ENCODE results near the gene CCDC154. TPM values are rescaled to one million over a fixed set of nuclear protein-coding genes. Genes with fewer than 3 reads are reported as not detected.

The CCDC154 gene
- total RNA-seq, 2 experiments from 2014 or later: 1.5 to 3.0 TPM

DNA sequence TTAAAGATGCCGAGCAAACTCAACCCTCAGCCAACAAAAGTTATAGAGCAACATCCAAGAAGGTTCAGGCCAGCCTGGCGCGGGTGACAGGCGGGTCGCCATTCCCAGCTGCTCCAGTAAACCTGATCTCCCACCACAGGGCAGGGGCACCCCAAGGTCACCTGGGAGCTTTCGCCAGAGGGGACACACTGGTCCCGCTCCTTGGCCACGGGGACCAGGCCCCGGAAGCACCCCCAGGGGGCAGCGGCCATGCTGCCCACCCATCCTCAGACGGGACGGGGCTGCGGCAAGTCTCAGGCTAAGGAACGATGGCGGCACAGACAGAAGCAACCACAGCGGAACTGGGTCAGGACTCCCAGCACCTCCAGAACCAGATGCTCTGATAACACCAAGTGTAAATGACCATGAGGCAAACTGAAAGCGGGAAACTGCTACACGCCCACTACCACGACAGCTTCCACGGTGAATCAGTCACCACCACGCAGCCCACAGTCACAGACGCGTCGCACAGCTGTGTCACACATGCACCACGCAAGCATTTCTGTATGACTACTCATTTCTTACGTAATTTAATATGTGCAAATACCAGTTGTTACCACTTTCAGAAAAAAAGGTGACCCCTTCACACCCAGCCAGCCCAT is 14.1 kb upstream of the CCDC154 start:
- Mint-ChIP-seq H3K9me3 (no peaks in the 10 kb centered on the region), H3K4me3 (no peak overlapping the region), H3K27ac (no peak overlapping the region), H3K36me3 (peaks cover 1% of the 10 kb centered on the region), H3K4me1 (ENCODE audit: low read depth) (peaks cover 14% of the 10 kb centered on the region), H3K27me3 (no peaks in the 10 kb centered on the region)
- CTCF ChIA-PET: interaction anchor here (0.6 kb wide), 1 partner anchor 18 kb away, joined by 4 read pairs; no protein-coding TSS in a partner anchor
- POLR2A ChIA-PET: no interaction called here
- intact Hi-C loops (cut with micrococcal nuclease): no loop called here
- DNase-seq: peak; percentile 64

DNA sequence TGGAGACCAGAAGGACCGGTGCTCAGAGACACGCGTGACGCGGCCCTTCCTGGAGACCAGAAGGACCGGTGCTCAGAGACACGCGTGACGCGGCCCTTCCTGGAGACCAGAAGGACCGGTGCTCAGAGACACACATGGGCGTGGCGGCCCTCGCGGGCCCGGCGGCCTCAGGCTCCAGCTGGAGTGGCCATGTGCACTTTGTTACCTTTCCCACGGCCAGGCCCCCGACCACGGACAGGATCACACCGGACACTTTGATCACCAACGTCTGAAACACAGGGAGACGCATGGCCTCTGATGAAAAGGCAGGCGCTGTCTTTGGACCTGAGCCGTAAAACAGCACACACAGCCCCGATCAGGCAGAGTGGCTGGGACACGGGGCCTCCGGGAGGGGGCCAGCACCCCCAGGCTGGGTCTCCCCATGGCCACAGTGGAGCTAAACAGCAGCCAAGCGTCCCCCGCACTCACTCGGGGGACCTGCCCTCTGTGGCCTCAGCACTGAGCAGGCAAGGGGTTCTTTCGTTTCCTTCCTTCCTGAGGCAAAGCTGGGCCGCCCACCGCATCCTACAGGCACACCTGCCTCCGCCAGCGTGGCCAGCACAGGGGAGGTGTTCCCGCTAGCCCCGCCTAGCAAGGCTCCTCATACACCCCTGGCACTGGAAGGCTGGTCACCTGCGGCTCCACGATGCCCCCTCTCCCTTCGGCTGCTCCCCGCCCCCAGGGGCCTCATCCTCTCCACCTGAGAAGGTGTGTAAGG is 13.3 kb upstream of the CCDC154 start:
- CTCF ChIA-PET: no interaction called here
- POLR2A ChIA-PET: no interaction called here
- peaks cover 1% of the 10 kb centered on the region for H3K36me3 Mint-ChIP-seq
- DNase-seq: no peak
- H3K27ac Mint-ChIP-seq: no peak overlapping the region
- intact Hi-C loops (cut with micrococcal nuclease): no loop called here
- no peak overlapping the region for H3K4me3 Mint-ChIP-seq
- peaks cover 14% of the 10 kb centered on the region for H3K4me1 Mint-ChIP-seq (ENCODE audit: low read depth)
- no peaks in the 10 kb centered on the region for H3K27me3 Mint-ChIP-seq
- H3K9me3 Mint-ChIP-seq: no peaks in the 10 kb centered on the region

- no peak overlapping the region for H3K4me3 Mint-ChIP-seq
- intact Hi-C loops (cut with micrococcal nuclease): no loop called here
- H3K4me1 Mint-ChIP-seq (ENCODE audit: low read depth): peaks cover 14% of the 10 kb centered on the region
- no peaks in the 10 kb centered on the region for H3K9me3 Mint-ChIP-seq
- DNase-seq: no peak
- ChIA-PET CTCF (no interaction called here), POLR2A (no interaction called here)
- H3K36me3 Mint-ChIP-seq: no peaks in the 10 kb centered on the region
- no peak overlapping the region for H3K27ac Mint-ChIP-seq
- H3K27me3 Mint-ChIP-seq: no peaks in the 10 kb centered on the region
Observed at GRCh38 chr16:1456951-1457350, 12.6 kb upstream of the CCDC154 start.

DNA sequence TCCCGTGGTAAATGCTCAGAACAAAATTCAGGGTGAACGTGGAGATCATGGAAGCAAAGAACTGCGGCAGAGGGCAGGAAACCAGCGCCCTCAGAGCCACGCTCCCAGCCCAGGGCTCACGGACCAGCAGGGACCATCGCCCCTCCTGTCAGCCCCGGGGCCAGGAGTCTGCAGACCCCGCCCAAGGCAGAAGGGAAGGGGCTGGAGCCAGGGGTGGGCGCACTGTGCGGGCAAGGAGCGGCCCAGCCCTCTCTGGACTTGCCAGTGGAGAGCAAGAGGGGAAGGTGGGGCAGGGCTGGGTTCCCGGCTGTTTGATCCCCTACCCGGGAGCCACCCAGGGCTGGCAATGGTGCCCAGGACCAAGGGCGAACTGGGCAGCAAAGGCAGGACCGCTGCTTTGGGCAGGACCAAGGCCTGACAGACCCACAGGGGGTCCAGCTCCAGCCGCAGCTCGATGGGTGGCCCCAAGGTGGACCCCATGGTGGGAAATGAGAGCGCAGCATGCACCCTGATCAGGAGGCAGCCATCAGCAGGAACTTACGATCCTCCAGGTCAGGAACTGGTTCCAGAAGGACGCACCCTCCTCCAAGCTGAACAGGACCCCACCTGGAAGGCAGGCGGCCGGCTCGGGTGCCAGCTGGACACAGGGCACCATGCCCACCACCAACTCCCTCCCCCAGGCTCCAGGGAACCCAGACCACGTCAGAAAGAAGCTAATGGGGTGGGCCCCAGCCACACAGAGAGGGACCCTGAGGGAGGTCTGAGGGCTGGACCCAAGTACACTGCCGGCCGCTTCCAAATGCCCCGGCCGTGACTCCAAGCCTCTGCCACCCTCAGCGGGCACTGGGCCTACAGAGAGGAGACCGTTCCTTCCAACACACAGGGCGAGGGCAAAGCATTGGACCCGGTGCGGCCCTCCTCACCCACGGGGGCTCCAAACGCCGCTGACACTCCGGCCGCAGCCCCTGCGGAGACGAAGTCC is 11.1 kb upstream of the CCDC154 start:
- intact Hi-C loops (cut with micrococcal nuclease): loop anchor here (2.0 kb wide), 1 partner anchor 69 kb away; no protein-coding TSS in a partner anchor
- Mint-ChIP-seq H3K4me1 (ENCODE audit: low read depth) (peaks cover 14% of the 10 kb centered on the region), H3K27ac (no peak overlapping the region), H3K36me3 (peaks cover 2% of the 10 kb centered on the region), H3K9me3 (no peaks in the 10 kb centered on the region), H3K4me3 (no peak overlapping the region), H3K27me3 (no peaks in the 10 kb centered on the region)
- POLR2A ChIA-PET: no interaction called here
- no peak for DNase-seq
- CTCF ChIA-PET: no interaction called here

GRCh38 chr16:1454561-1454960 is 10.2 kb upstream of the CCDC154 start:
- Mint-ChIP-seq H3K27ac (no peak overlapping the region), H3K4me1 (ENCODE audit: low read depth) (peaks cover 14% of the 10 kb centered on the region), H3K27me3 (no peaks in the 10 kb centered on the region), H3K4me3 (no peak overlapping the region), H3K9me3 (no peaks in the 10 kb centered on the region), H3K36me3 (peaks cover 2% of the 10 kb centered on the region)
- intact Hi-C loops (cut with micrococcal nuclease): loop anchor here (2.0 kb wide), 1 partner anchor 70 kb away; no protein-coding TSS in a partner anchor
- no peak for DNase-seq
- ChIA-PET POLR2A (no interaction called here), CTCF (no interaction called here)

DNA sequence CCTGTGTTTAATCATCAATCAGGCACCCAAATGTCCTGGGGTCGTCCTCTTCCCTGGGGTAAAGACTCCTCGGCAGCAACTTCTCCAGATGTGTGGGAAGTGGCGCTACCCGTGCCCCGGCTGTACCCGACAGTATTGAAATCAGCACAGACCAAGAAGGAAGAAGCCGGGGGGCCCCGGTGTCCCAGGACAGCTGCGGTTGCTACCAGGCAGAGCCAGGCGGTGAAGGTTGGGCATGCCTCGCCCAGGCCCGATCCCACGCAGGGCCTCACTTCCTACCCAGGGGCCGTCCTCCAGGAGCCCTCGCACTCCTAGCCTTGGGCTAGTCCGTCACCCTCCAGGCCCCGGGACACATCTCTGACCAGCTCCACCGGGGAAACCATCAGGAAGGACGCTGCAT is 9.0 kb upstream of the CCDC154 start:
- no peak for DNase-seq
- ChIA-PET POLR2A (no interaction called here), CTCF (no interaction called here)
- Mint-ChIP-seq H3K9me3 (no peaks in the 10 kb centered on the region), H3K27ac (no peak overlapping the region), H3K4me1 (ENCODE audit: low read depth) (peaks cover 7% of the 10 kb centered on the region), H3K4me3 (no peak overlapping the region), H3K27me3 (no peaks in the 10 kb centered on the region), H3K36me3 (peaks cover 2% of the 10 kb centered on the region)
- intact Hi-C loops (cut with micrococcal nuclease): no loop called here

DNA sequence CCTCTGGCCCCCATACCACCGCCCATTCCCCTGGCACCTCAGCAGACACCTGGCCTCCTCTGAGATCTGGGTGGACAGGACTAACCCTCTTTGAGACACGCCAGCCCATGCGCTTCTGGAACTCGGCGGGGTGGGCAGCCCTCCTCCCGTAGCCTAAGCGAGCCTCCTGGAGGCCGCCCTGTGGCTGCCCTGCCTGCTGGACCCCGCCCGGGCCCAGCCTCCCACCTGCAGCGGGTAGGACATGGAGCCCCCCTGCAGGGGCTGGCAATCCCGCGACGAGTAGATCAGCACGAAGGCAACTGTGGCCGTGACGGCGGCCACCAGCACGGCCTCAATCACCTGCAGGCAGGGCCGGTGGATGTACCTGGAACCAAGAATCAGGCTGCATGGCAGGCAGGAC is 8.2 kb upstream of the CCDC154 start:
- H3K27ac Mint-ChIP-seq: no peak overlapping the region
- ChIA-PET CTCF (no interaction called here), POLR2A (no interaction called here)
- intact Hi-C loops (cut with micrococcal nuclease): no loop called here
- H3K9me3 Mint-ChIP-seq: no peaks in the 10 kb centered on the region
- H3K4me3 Mint-ChIP-seq: no peak overlapping the region
- H3K36me3 Mint-ChIP-seq: peaks cover 2% of the 10 kb centered on the region
- DNase-seq: no peak
- peaks cover 7% of the 10 kb centered on the region for H3K4me1 Mint-ChIP-seq (ENCODE audit: low read depth)
- H3K27me3 Mint-ChIP-seq: no peaks in the 10 kb centered on the region

GRCh38 chr16:1451702-1452392 is 7.5 kb upstream of the CCDC154 start:
- intact Hi-C loops (cut with micrococcal nuclease): no loop called here
- H3K36me3 Mint-ChIP-seq: peaks cover 2% of the 10 kb centered on the region
- no peak for DNase-seq
- H3K27ac Mint-ChIP-seq: no peak overlapping the region
- H3K4me1 Mint-ChIP-seq (ENCODE audit: low read depth): peaks cover 7% of the 10 kb centered on the region
- ChIA-PET POLR2A (no interaction called here), CTCF (no interaction called here)
- H3K4me3 Mint-ChIP-seq: no peak overlapping the region
- H3K9me3 Mint-ChIP-seq: no peaks in the 10 kb centered on the region
- H3K27me3 Mint-ChIP-seq: no peaks in the 10 kb centered on the region

DNA sequence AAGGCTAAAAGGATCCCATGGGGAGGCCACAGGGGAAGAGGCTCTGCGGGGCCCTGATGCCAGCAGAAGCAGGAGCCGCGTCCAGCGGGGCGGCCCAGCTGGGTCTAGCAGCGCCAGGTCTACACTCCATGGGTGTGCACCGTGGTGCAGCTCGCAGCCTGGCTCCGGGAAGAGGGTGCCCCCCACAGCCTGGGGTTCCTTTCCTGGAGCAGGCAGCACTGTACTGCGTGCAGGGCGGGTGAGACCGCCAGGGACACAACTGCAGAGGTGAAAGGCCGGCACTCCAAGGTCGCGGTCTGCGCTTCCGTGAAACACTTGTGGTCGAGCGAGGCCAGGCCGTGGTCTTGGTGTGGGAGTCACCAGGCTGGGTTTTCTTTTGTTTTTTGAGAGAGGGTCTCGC is 6.5 kb upstream of the CCDC154 start:
- ChIA-PET POLR2A (no interaction called here), CTCF (no interaction called here)
- H3K27ac Mint-ChIP-seq: no peak overlapping the region
- no peaks in the 10 kb centered on the region for H3K9me3 Mint-ChIP-seq
- DNase-seq: no peak
- H3K36me3 Mint-ChIP-seq: peaks cover 2% of the 10 kb centered on the region
- H3K4me3 Mint-ChIP-seq: no peak overlapping the region
- intact Hi-C loops (cut with micrococcal nuclease): no loop called here
- H3K4me1 Mint-ChIP-seq (ENCODE audit: low read depth): peaks cover 7% of the 10 kb centered on the region
- H3K27me3 Mint-ChIP-seq: no peaks in the 10 kb centered on the region

DNA sequence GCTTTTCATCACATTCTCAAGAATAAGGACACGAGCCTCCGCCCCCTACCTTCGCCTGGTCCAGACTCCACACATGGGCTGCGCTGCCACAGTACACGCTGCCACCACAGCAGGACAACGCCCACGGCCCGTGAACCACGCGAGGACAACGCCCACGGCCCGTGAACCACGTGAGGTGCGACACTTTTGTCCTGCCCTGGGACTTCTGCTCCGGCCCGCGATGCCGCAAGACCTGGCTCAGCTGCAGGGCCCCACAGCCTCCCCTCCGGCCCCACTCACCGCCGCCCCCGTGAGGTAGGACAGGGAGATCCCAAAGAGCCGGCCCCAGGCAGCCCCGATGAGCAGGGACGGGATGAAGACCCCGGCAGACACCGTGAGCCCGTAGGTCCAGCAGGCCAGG is 5.9 kb upstream of the CCDC154 start:
- POLR2A ChIA-PET: no interaction called here
- DNase-seq: no peak
- Mint-ChIP-seq H3K4me3 (no peak overlapping the region), H3K27me3 (no peaks in the 10 kb centered on the region), H3K9me3 (no peaks in the 10 kb centered on the region), H3K36me3 (peaks cover 2% of the 10 kb centered on the region), H3K4me1 (ENCODE audit: low read depth) (peaks cover 7% of the 10 kb centered on the region), H3K27ac (no peak overlapping the region)
- intact Hi-C loops (cut with micrococcal nuclease): no loop called here
- CTCF ChIA-PET: no interaction called here

DNA sequence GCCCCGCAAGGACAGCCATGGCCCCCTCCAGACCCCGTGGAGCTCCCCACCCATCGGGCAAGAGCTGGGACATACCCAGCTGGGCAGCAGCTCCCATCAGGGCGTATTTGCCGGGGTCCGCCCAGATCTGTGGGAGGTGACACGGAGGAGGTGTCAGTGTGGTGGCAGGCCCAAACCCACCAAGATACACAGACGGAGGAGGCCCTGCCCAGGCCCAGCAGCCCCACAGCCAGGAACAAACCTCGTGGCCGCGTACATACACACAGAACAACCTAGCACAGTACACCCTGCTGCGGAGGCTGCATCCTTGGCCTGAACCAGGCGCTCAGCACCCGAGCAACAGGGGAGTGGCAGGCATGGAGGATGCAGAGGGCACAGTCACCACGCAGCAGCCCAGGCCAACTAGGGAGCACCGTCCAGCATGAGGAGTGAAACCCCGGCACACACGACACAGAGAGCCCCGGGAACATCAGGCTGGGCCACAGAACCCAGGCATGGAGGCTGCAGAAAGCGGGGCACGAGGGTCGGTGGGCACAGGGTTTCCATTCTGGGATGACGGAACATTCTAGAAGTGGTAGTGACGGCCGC is 4.9 kb upstream of the CCDC154 start:
- H3K27ac Mint-ChIP-seq: no peak overlapping the region

More for the DNA sequence above, 4.9 kb upstream of the CCDC154 start:
- Mint-ChIP-seq H3K9me3 (no peaks in the 10 kb centered on the region), H3K27me3 (no peaks in the 10 kb centered on the region), H3K4me3 (no peak overlapping the region), H3K4me1 (ENCODE audit: low read depth) (peaks cover 6% of the 10 kb centered on the region), H3K36me3 (peaks cover 2% of the 10 kb centered on the region)
- POLR2A ChIA-PET: no interaction called here
- intact Hi-C loops (cut with micrococcal nuclease): no loop called here
- DNase-seq: no peak
- CTCF ChIA-PET: no interaction called here
